ENCODE measurements around the gene ABCA2. TPM values are rescaled to one million over a fixed set of nuclear protein-coding genes. Genes with fewer than 3 reads are reported as not detected.

The ABCA2 gene
- total and polyA plus RNA-seq, 2 experiments from 2014 or later, result 7.0 to 16.0 TPM

- DNase-seq (ENCODE audit: low spot score) (no peak), ATAC-seq (no peak)
- Histone ChIP-seq H3F3A (replicated peaks; ENCODE audit: low read depth) (no peaks in the 10 kb centered on the region), H3K9me2 (ENCODE audit: insufficient read depth) (no peaks in the 10 kb centered on the region), H2AFZ (no peak overlapping the region), H3K79me2 (replicated peaks; ENCODE audit: insufficient read depth) (no peaks in the 10 kb centered on the region), H3K36me3 (ENCODE audit: insufficient read depth) (no peaks in the 10 kb centered on the region), H3K27me3 (ENCODE audit: insufficient read depth) (peaks cover 23% of the 10 kb centered on the region), H3K27ac (ENCODE audit: low read depth) (no peak overlapping the region), H3K4me3 (no peak overlapping the region), H3K4me1 (ENCODE audit: insufficient read depth) (no peaks in the 10 kb centered on the region; the same call in 1 of the 2 replicates), H4K20me1 (replicated peaks; ENCODE audit: insufficient read depth) (no peaks in the 10 kb centered on the region), H3K4me2 (no peak overlapping the region)
- H3K27me3 Mint-ChIP-seq (ENCODE audit: insufficient read depth, low read depth, poor library complexity), result peaks cover 16% of the 10 kb centered on the region
- peaks cover 2% of the 10 kb centered on the region; the same call in 2 of the 3 replicates for H3K4me1 Mint-ChIP-seq
- no peak overlapping the region for H3K27ac Mint-ChIP-seq
- no peaks in the 10 kb centered on the region for H3K36me3 Mint-ChIP-seq (ENCODE audit: low read depth)
- TF ChIP-seq EZH2phosphoT487 (IDR thresholded peaks at IDR 0.05; ENCODE audit: unreplicated experiment), result no peak
- no peak for TF ChIP-seq POLR2AphosphoS5 (IDR thresholded peaks at IDR 0.05; ENCODE audit: low read depth)
- no peak for TF ChIP-seq EZH2 (IDR thresholded peaks at IDR 0.05; ENCODE audit: low read depth, unreplicated experiment)
- no peak for TF ChIP-seq STAT1 (IDR thresholded peaks at IDR 0.05; ENCODE audit: unreplicated experiment)
- TF ChIP-seq CREB1 (CRISPR knock-in tag; IDR thresholded peaks at IDR 0.05; ENCODE audit: low read depth), result no peak
- TF ChIP-seq ZNF331 (CRISPR knock-in tag; IDR thresholded peaks at IDR 0.05; ENCODE audit: low read depth), result no peak
- no peak for TF ChIP-seq JUNB (IDR thresholded peaks at IDR 0.05; ENCODE audit: unreplicated experiment)
- TF ChIP-seq, protein P1, sequence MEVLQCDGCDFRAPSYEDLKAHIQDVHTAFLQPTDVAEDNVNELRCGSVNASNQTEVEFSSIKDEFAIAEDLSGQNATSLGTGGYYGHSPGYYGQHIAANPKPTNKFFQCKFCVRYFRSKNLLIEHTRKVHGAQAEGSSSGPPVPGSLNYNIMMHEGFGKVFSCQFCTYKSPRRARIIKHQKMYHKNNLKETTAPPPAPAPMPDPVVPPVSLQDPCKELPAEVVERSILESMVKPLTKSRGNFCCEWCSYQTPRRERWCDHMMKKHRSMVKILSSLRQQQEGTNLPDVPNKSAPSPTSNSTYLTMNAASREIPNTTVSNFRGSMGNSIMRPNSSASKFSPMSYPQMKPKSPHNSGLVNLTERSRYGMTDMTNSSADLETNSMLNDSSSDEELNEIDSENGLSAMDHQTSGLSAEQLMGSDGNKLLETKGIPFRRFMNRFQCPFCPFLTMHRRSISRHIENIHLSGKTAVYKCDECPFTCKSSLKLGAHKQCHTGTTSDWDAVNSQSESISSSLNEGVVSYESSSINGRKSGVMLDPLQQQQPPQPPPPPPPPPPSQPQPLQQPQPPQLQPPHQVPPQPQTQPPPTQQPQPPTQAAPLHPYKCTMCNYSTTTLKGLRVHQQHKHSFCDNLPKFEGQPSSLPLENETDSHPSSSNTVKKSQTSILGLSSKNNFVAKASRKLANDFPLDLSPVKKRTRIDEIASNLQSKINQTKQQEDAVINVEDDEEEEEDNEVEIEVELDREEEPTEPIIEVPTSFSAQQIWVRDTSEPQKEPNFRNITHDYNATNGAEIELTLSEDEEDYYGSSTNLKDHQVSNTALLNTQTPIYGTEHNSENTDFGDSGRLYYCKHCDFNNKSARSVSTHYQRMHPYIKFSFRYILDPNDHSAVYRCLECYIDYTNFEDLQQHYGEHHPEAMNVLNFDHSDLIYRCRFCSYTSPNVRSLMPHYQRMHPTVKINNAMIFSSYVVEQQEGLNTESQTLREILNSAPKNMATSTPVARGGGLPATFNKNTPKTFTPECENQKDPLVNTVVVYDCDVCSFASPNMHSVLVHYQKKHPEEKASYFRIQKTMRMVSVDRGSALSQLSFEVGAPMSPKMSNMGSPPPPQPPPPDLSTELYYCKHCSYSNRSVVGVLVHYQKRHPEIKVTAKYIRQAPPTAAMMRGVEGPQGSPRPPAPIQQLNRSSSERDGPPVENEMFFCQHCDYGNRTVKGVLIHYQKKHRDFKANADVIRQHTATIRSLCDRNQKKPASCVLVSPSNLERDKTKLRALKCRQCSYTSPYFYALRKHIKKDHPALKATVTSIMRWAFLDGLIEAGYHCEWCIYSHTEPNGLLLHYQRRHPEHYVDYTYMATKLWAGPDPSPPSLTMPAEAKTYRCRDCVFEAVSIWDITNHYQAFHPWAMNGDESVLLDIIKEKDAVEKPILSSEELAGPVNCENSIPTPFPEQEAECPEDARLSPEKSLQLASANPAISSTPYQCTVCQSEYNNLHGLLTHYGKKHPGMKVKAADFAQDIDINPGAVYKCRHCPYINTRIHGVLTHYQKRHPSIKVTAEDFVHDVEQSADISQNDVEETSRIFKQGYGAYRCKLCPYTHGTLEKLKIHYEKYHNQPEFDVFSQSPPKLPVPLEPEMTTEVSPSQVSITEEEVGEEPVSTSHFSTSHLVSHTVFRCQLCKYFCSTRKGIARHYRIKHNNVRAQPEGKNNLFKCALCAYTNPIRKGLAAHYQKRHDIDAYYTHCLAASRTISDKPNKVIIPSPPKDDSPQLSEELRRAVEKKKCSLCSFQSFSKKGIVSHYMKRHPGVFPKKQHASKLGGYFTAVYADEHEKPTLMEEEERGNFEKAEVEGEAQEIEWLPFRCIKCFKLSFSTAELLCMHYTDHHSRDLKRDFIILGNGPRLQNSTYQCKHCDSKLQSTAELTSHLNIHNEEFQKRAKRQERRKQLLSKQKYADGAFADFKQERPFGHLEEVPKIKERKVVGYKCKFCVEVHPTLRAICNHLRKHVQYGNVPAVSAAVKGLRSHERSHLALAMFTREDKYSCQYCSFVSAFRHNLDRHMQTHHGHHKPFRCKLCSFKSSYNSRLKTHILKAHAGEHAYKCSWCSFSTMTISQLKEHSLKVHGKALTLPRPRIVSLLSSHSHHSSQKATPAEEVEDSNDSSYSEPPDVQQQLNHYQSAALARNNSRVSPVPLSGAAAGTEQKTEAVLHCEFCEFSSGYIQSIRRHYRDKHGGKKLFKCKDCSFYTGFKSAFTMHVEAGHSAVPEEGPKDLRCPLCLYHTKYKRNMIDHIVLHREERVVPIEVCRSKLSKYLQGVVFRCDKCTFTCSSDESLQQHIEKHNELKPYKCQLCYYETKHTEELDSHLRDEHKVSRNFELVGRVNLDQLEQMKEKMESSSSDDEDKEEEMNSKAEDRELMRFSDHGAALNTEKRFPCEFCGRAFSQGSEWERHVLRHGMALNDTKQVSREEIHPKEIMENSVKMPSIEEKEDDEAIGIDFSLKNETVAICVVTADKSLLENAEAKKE (CRISPR knock-in tag; IDR thresholded peaks at IDR 0.05), result no peak
- TF ChIP-seq, protein P2, sequence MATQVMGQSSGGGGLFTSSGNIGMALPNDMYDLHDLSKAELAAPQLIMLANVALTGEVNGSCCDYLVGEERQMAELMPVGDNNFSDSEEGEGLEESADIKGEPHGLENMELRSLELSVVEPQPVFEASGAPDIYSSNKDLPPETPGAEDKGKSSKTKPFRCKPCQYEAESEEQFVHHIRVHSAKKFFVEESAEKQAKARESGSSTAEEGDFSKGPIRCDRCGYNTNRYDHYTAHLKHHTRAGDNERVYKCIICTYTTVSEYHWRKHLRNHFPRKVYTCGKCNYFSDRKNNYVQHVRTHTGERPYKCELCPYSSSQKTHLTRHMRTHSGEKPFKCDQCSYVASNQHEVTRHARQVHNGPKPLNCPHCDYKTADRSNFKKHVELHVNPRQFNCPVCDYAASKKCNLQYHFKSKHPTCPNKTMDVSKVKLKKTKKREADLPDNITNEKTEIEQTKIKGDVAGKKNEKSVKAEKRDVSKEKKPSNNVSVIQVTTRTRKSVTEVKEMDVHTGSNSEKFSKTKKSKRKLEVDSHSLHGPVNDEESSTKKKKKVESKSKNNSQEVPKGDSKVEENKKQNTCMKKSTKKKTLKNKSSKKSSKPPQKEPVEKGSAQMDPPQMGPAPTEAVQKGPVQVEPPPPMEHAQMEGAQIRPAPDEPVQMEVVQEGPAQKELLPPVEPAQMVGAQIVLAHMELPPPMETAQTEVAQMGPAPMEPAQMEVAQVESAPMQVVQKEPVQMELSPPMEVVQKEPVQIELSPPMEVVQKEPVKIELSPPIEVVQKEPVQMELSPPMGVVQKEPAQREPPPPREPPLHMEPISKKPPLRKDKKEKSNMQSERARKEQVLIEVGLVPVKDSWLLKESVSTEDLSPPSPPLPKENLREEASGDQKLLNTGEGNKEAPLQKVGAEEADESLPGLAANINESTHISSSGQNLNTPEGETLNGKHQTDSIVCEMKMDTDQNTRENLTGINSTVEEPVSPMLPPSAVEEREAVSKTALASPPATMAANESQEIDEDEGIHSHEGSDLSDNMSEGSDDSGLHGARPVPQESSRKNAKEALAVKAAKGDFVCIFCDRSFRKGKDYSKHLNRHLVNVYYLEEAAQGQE (IDR thresholded peaks at IDR 0.05; ENCODE audit: unreplicated experiment), result no peak
- TF ChIP-seq, protein P3, sequence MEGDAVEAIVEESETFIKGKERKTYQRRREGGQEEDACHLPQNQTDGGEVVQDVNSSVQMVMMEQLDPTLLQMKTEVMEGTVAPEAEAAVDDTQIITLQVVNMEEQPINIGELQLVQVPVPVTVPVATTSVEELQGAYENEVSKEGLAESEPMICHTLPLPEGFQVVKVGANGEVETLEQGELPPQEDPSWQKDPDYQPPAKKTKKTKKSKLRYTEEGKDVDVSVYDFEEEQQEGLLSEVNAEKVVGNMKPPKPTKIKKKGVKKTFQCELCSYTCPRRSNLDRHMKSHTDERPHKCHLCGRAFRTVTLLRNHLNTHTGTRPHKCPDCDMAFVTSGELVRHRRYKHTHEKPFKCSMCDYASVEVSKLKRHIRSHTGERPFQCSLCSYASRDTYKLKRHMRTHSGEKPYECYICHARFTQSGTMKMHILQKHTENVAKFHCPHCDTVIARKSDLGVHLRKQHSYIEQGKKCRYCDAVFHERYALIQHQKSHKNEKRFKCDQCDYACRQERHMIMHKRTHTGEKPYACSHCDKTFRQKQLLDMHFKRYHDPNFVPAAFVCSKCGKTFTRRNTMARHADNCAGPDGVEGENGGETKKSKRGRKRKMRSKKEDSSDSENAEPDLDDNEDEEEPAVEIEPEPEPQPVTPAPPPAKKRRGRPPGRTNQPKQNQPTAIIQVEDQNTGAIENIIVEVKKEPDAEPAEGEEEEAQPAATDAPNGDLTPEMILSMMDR (conservative IDR thresholded peaks at IDR 0.05; ENCODE audit: low read depth in 2 of 2), result no peak
- TF ChIP-seq, protein P4, sequence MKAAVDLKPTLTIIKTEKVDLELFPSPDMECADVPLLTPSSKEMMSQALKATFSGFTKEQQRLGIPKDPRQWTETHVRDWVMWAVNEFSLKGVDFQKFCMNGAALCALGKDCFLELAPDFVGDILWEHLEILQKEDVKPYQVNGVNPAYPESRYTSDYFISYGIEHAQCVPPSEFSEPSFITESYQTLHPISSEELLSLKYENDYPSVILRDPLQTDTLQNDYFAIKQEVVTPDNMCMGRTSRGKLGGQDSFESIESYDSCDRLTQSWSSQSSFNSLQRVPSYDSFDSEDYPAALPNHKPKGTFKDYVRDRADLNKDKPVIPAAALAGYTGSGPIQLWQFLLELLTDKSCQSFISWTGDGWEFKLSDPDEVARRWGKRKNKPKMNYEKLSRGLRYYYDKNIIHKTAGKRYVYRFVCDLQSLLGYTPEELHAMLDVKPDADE (IDR thresholded peaks at IDR 0.05), result no peak
- TF ChIP-seq NANOG (IDR thresholded peaks at IDR 0.05; ENCODE audit: borderline replicate concordance), result no peak
- no peak for TF ChIP-seq ZNF114 (CRISPR knock-in tag; IDR thresholded peaks at IDR 0.05)
- H3K9me3 Mint-ChIP-seq, result no peaks in the 10 kb centered on the region
- H3K4me3 Mint-ChIP-seq, result no peak overlapping the region
Measured at GRCh38 chr9:136980669-136981478, 47.2 kb downstream of the ABCA2 start.
